HS-5 (cell line): Measurements from ENCODE around the gene RBSN.

ENCODE experiments used
- DNase-seq: peaks from one replicate; pipeline ENCODE4 v3.0.0-alpha.2; 2012; ENCODE audit warnings: low read depth

RBSN gene

GRCh38 chr3:15099364-15100098, 583 bp upstream of the RBSN start:
- DNase-seq, result no peak

- no peak for DNase-seq
Observed at GRCh38 chr3:15097891-15098290, 1.1 kb downstream of the RBSN start.

GRCh38 chr3:15096046-15096445, 2.9 kb downstream of the RBSN start:
- no peak for DNase-seq

- no peak for DNase-seq
Observed at GRCh38 chr3:15094187-15094875, 4.6 kb downstream of the RBSN start.

GRCh38 chr3:15092686-15093085, 6.3 kb downstream of the RBSN start:
- DNase-seq, result no peak

GRCh38 chr3:15091575-15091974, 7.4 kb downstream of the RBSN start:
- no peak for DNase-seq

- DNase-seq, result no peak
Observed at GRCh38 chr3:15089201-15089600, 9.7 kb downstream of the RBSN start.

- DNase-seq, result no peak
Observed at GRCh38 chr3:15086699-15087098, 12.2 kb downstream of the RBSN start.

GRCh38 chr3:15086263-15086662, 12.7 kb downstream of the RBSN start:
- DNase-seq, result no peak

GRCh38 chr3:15083252-15083651, 15.7 kb downstream of the RBSN start:
- DNase-seq, result no peak

- DNase-seq, result no peak
Observed at GRCh38 chr3:15081960-15082664, 16.8 kb downstream of the RBSN start.

- DNase-seq, result no peak
Observed at GRCh38 chr3:15079091-15079490, 19.9 kb downstream of the RBSN start.

- DNase-seq, result no peak
Observed at GRCh38 chr3:15074500-15074899, 24.4 kb downstream of the RBSN start.

- no peak for DNase-seq
Observed at GRCh38 chr3:15071699-15072098, 27.2 kb downstream of the RBSN start.

- no peak for DNase-seq
Observed at GRCh38 chr3:15069441-15069840, 29.5 kb downstream of the RBSN start.

GRCh38 chr3:15066467-15066866, 32.5 kb downstream of the RBSN start:
- DNase-seq, result no peak

- no peak for DNase-seq
Observed at GRCh38 chr3:15065550-15066007, 33.4 kb downstream of the RBSN start.

- DNase-seq, result peak; percentile 52
Observed at GRCh38 chr3:15064835-15065549, 34.0 kb downstream of the RBSN start, which contains the start of gene MRPS25. Gene MRPS25, minus strand, starts transcription at chr3:15065315. Its CDS starts 121 bp downstream, at chr3:15065194.

GRCh38 chr3:15064299-15064834, 34.6 kb downstream of the RBSN start:
- no peak for DNase-seq

- DNase-seq, result no peak
Observed at GRCh38 chr3:15063656-15064286, 35.2 kb downstream of the RBSN start.

- DNase-seq, result no peak
Observed at GRCh38 chr3:15063238-15063637, 35.7 kb downstream of the RBSN start.
